HG03045 (cell line): ENCODE measurements around the gene ASCC2.

Source experiments
- ATAC-seq: cut with Tn5 transposase; IDR thresholded peaks from one replicate; pipeline ENCODE4 v1.9.1; 2021; ENCODE audit warnings: mild to moderate bottlenecking, moderate library complexity; ENCODE audit not compliant: unreplicated experiment

The ASCC2 gene

GRCh38 chr22:29820961-29821290 is 17.1 kb downstream of the ASCC2 start:
- ATAC-seq = no peak

GRCh38 chr22:29819501-29819900 is 18.6 kb downstream of the ASCC2 start:
- no peak for ATAC-seq

GRCh38 chr22:29817724-29818123 is 20.4 kb downstream of the ASCC2 start:
- no peak for ATAC-seq

- ATAC-seq = no peak
These were observed 21.1 kb downstream of the ASCC2 start for GRCh38 chr22:29816980-29817379.

- no peak for ATAC-seq
These were observed 21.5 kb downstream of the ASCC2 start for GRCh38 chr22:29816539-29816938.

- ATAC-seq = no peak
These were observed 21.9 kb downstream of the ASCC2 start for GRCh38 chr22:29816128-29816527.

- no peak for ATAC-seq
These were observed 22.5 kb downstream of the ASCC2 start for GRCh38 chr22:29815580-29815979.

GRCh38 chr22:29814003-29814402 is 24.1 kb downstream of the ASCC2 start:
- ATAC-seq = no peak

- ATAC-seq = no peak
These were observed 24.5 kb downstream of the ASCC2 start for GRCh38 chr22:29813563-29813962.

- ATAC-seq = no peak
These were observed 24.9 kb downstream of the ASCC2 start for GRCh38 chr22:29813126-29813525.

- no peak for ATAC-seq
These were observed 26.7 kb downstream of the ASCC2 start for GRCh38 chr22:29811377-29811776.

GRCh38 chr22:29810216-29810615 is 27.9 kb downstream of the ASCC2 start:
- ATAC-seq = no peak

GRCh38 chr22:29806196-29806595 is 31.9 kb downstream of the ASCC2 start:
- ATAC-seq = no peak

GRCh38 chr22:29804985-29805384 is 33.1 kb downstream of the ASCC2 start:
- no peak for ATAC-seq

- no peak for ATAC-seq
These were observed 34.9 kb downstream of the ASCC2 start for GRCh38 chr22:29803190-29803589.

GRCh38 chr22:29801796-29802195 is 36.3 kb downstream of the ASCC2 start:
- no peak for ATAC-seq

- ATAC-seq = no peak
These were observed 36.9 kb downstream of the ASCC2 start for GRCh38 chr22:29801153-29801552.

GRCh38 chr22:29799217-29799680 is 38.8 kb downstream of the ASCC2 start:
- ATAC-seq = no peak

GRCh38 chr22:29798801-29799200 is 39.3 kb downstream of the ASCC2 start:
- no peak for ATAC-seq

GRCh38 chr22:29798318-29798717 is 39.8 kb downstream of the ASCC2 start:
- no peak for ATAC-seq

GRCh38 chr22:29797351-29797750 is 40.7 kb downstream of the ASCC2 start:
- no peak for ATAC-seq

GRCh38 chr22:29795663-29796062 is 42.4 kb downstream of the ASCC2 start:
- no peak for ATAC-seq

- ATAC-seq = no peak
These were observed 44.7 kb downstream of the ASCC2 start for GRCh38 chr22:29793396-29793795.

GRCh38 chr22:29790061-29790460 is 48.0 kb downstream of the ASCC2 start:
- no peak for ATAC-seq
